Neural progenitor cell (in vitro differentiated cells): ENCODE results near the gene PRPF8.

ENCODE experiments used
- EZH2 ChIP-seq: fragments of 200-600 bp; sonication (generic); IDR thresholded peaks from 2 replicates; pipeline ENCODE4 v1.6.1; 2017; ENCODE audit warnings: antibody characterized with exemption, mild to moderate bottlenecking, moderate library complexity
- EZH2phosphoT487 ChIP-seq: fragments of 200-600 bp; sonication (generic); IDR thresholded peaks from 2 replicates; pipeline ENCODE4 v1.6.1; 2017; ENCODE audit warnings: antibody characterized with exemption
- TF ChIP-seq, protein P1 (sequence below): fragments of 200-600 bp; sonication (generic); IDR thresholded peaks from 2 replicates; pipeline ENCODE4 v1.5.1; 2017; ENCODE audit warnings: antibody characterized with exemption, mild to moderate bottlenecking

DNA sequence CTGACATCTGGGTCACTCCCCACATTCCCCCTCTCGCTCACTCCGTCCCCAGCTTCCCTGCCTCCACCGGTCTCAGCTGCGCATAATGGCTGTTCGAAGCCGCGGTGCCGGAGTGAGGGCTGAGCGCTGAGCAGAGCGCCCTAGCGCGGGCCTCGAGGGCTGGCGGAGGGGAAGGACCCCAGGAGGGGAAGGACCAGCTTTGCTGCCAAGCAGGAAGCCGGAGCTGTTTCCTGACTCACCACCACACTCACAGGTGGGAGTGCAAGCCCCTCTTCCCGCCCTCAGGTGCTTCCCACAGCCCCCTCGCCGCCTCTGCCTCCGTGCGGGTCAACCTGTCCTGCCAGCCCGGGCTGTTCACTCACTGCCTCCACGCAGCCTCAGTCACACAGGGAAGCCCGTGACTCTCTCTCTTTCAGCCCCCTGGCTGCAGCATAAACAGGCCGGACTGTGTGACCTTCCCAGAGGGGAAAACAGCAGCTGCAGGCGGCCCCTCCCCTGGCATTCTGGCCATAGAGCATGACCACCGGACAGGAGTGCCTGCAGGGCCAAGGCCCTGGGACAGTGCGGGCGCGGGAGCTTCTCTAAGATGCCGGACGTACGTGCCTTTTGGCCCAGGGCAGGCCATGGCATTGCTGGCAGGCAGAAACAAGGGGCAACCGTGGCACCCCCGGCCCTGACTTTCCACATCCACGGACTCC lies 79.7 kb downstream of the PRPF8 start:
- TF ChIP-seq, protein P1, sequence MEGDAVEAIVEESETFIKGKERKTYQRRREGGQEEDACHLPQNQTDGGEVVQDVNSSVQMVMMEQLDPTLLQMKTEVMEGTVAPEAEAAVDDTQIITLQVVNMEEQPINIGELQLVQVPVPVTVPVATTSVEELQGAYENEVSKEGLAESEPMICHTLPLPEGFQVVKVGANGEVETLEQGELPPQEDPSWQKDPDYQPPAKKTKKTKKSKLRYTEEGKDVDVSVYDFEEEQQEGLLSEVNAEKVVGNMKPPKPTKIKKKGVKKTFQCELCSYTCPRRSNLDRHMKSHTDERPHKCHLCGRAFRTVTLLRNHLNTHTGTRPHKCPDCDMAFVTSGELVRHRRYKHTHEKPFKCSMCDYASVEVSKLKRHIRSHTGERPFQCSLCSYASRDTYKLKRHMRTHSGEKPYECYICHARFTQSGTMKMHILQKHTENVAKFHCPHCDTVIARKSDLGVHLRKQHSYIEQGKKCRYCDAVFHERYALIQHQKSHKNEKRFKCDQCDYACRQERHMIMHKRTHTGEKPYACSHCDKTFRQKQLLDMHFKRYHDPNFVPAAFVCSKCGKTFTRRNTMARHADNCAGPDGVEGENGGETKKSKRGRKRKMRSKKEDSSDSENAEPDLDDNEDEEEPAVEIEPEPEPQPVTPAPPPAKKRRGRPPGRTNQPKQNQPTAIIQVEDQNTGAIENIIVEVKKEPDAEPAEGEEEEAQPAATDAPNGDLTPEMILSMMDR, result no peak
- TF ChIP-seq EZH2 (no peak), EZH2phosphoT487 (no peak)
